Hepatocyte (in vitro differentiated cells): Measurements from ENCODE around the gene IRS2. TPM values are rescaled to one million over a fixed set of nuclear protein-coding genes. Genes with fewer than 3 reads are reported as not detected.

Experiments
- DNase-seq: peaks from one replicate; pipeline ENCODE4 v3.0.0-alpha.2; 2016; ENCODE audit warnings: low spot score
- H2AFZ ChIP-seq: fragments of 200-600 bp; sonication (generic); 2 replicates; pipeline ENCODE4 v1.6.0; 2016; ENCODE audit warnings: antibody characterized with exemption, mild to moderate bottlenecking
- H3K27ac ChIP-seq: fragments of 200-600 bp; sonication (generic); 2 replicates; pipeline ENCODE4 v1.5.1; 2016; ENCODE audit warnings: mild to moderate bottlenecking
- H3K27me3 ChIP-seq: fragments of 200-600 bp; sonication (generic); 2 replicates; pipeline ENCODE4 v1.6.1; 2016
- H3K36me3 ChIP-seq: fragments of 200-600 bp; sonication (generic); replicated peaks from 2 replicates; pipeline ENCODE4 v1.5.1; 2016; ENCODE audit warnings: low read depth; ENCODE audit not compliant: insufficient read depth
- H3K4me1 ChIP-seq: fragments of 200-600 bp; sonication (generic); 2 replicates; pipeline ENCODE4 v1.5.1; 2016; ENCODE audit warnings: mild to moderate bottlenecking, moderate library complexity; ENCODE audit not compliant: insufficient read depth
- H3K4me2 ChIP-seq: fragments of 200-600 bp; sonication (generic); 2 replicates; pipeline ENCODE4 v1.6.0; 2016
- H3K4me3 ChIP-seq: fragments of 200-600 bp; sonication (generic); 2 replicates; pipeline ENCODE4 v1.5.1; 2016; ENCODE audit warnings: mild to moderate bottlenecking
- H3K79me2 ChIP-seq: fragments of 200-600 bp; sonication (generic); 2 replicates; pipeline ENCODE4 v1.6.0; 2017; ENCODE audit warnings: mild to moderate bottlenecking
- H3K9me2 ChIP-seq: fragments of 200-600 bp; sonication (generic); replicated peaks from 2 replicates; pipeline ENCODE4 v1.6.0; 2017; ENCODE audit warnings: mild to moderate bottlenecking; ENCODE audit not compliant: insufficient read depth
- H3K9me3 ChIP-seq: fragments of 200-600 bp; sonication (generic); 2 replicates; pipeline ENCODE4 v1.5.1; 2016; ENCODE audit warnings: low read depth, mild to moderate bottlenecking
- H4K20me1 ChIP-seq: fragments of 200-600 bp; sonication (generic); 2 replicates; pipeline ENCODE4 v1.6.0; 2016; ENCODE audit warnings: mild to moderate bottlenecking; ENCODE audit not compliant: insufficient read depth, poor library complexity, severe bottlenecking
- EZH2 ChIP-seq: fragments of 200-600 bp; sonication (generic); IDR thresholded peaks from 2 replicates; pipeline ENCODE4 v1.6.1; 2016; ENCODE audit warnings: antibody characterized with exemption, mild to moderate bottlenecking, borderline replicate concordance
- EZH2phosphoT487 ChIP-seq: fragments of 200-600 bp; sonication (generic); IDR thresholded peaks from one replicate; pipeline ENCODE4 v1.6.1; 2018; ENCODE audit warnings: antibody characterized with exemption, mild to moderate bottlenecking, low read depth, moderate library complexity; ENCODE audit not compliant: unreplicated experiment, severe bottlenecking
- WGBS: methylation state at CpG from one replicate; pipeline ENCODE4 v1.1.6; 2016; ENCODE audit warnings: low lambda C conversion rate; ENCODE audit errors: missing lambda C conversion rate; 5-methylcytosine and 5-hydroxymethylcytosine counted together
- polyA plus RNA-seq: library from polyadenylated mRNA; unstranded; fragments of >200 nt; fragmentation: Nextera tagmentation; extraction: Ambion mirVana; gene quantifications from 2 replicates; pipeline ENCODE4 v1.2.1, GENCODE V29; 2016
- total RNA-seq: library from RNA; depleted of rRNA; stranded (reverse); fragments of >200 nt; gene quantifications from 2 replicates; pipeline ENCODE4 v1.2.3, GENCODE V29; 2014
- TF ChIP-seq, protein P1 (sequence below): fragments of 200-600 bp; sonication (generic); IDR thresholded peaks from 2 replicates; pipeline ENCODE4 v1.5.1; 2016; ENCODE audit warnings: antibody characterized with exemption, mild to moderate bottlenecking; ENCODE audit not compliant: poor library complexity

IRS2 gene
- total and polyA plus RNA-seq, 2 experiments from 2014 or later = 19.4 to 26.4 TPM

DNA sequence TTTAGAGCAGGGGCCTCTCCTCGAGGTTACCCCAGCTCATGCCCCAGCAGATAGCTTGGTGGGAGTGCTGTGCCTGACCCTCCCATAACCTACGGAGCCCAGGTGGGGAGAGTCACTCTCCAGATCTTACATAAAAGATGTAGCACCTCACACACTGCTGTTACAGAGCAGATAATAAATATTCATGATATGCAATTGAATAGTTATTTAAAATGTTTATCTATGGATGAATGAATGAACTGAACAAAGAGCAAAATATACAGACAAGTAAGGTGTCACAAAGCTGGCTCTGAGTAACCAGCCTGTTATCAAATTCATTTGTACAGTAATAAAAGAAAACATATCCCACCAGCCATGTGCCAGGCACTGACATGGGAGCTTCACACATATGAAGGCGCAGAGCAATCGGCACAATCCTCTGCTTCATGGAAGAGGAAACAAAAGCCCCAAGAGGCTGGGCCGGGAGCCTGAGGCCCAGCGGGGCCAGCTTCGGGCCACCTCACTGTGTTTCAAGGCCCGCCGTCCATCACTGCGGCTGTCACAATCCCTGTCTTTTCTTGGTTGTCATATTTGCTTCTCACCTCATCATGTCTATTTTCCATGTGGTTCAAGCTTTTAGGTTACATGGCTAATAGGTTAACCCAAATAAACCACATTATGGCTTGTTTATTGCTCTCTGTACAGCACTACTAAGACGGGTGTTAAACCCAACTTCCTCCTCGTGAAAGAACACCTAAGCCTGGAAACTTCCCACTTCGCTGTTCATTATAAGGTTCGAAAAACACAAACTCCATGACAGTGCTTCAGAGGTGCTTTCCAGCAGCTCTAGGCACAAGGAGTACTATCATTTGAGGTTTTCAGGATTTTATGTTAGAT, 78.4 kb downstream of the IRS2 start:
- TF ChIP-seq EZH2 (no peak), EZH2phosphoT487 (no peak)
- TF ChIP-seq, protein P1, sequence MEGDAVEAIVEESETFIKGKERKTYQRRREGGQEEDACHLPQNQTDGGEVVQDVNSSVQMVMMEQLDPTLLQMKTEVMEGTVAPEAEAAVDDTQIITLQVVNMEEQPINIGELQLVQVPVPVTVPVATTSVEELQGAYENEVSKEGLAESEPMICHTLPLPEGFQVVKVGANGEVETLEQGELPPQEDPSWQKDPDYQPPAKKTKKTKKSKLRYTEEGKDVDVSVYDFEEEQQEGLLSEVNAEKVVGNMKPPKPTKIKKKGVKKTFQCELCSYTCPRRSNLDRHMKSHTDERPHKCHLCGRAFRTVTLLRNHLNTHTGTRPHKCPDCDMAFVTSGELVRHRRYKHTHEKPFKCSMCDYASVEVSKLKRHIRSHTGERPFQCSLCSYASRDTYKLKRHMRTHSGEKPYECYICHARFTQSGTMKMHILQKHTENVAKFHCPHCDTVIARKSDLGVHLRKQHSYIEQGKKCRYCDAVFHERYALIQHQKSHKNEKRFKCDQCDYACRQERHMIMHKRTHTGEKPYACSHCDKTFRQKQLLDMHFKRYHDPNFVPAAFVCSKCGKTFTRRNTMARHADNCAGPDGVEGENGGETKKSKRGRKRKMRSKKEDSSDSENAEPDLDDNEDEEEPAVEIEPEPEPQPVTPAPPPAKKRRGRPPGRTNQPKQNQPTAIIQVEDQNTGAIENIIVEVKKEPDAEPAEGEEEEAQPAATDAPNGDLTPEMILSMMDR = no peak
- no peaks in the 10 kb centered on the region for H3K36me3 ChIP-seq
- H3K27me3 ChIP-seq = no peaks in the 10 kb centered on the region
- H2AFZ ChIP-seq = no peak overlapping the region
- H3K4me1 ChIP-seq = no peaks in the 10 kb centered on the region
- DNase-seq = no peak
- H3K79me2 ChIP-seq = no peaks in the 10 kb centered on the region
- H3K9me3 ChIP-seq = no peaks in the 10 kb centered on the region
- WGBS = 82% methylated on average over 14 of the region's 14 CpGs
- H3K27ac ChIP-seq = no peak overlapping the region
- H3K4me3 ChIP-seq = no peak overlapping the region
- no peak overlapping the region for H3K4me2 ChIP-seq
- H3K9me2 ChIP-seq = no peaks in the 10 kb centered on the region
- no peaks in the 10 kb centered on the region for H4K20me1 ChIP-seq

DNA sequence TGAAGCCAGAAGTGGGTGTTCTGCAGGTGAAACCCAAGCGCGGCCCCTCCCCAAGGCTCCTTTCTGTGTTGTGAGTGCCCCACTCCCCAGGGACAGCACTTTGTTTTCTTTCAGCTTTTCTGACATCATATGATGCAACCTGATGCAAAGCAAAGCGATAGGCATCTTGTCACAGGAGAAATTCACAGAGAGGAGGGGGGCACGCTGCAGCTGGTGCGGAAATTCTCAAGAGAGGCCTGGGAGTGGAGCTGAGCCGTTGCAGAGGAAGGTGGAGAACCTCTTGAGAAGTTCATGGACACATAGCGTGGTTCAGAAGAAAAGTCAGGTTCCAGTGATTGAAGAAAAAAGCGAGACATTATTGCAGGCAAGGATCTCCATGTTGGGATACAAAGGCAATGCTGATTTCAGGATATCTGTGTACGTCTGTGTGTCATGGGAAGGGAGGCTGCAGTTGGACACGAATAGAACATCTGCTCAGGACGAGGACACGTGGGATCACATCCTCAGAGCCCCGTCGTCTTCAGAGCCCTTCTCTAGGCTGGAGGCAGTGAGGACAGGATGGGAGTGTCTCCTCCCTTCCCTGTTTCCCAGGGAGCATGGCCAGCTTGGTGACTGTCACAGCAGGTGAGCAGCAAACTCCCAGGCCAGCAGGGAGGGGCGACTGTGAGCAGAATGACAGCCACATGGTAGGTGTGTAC, 79.2 kb downstream of the IRS2 start:
- H3K27ac ChIP-seq = no peak overlapping the region
- no peaks in the 10 kb centered on the region for H4K20me1 ChIP-seq
- DNase-seq = no peak
- no peaks in the 10 kb centered on the region for H3K4me1 ChIP-seq
- no peak overlapping the region for H3K4me2 ChIP-seq
- no peaks in the 10 kb centered on the region for H3K27me3 ChIP-seq
- 88% methylated on average over 15 of the region's 15 CpGs for WGBS
- no peaks in the 10 kb centered on the region for H3K9me3 ChIP-seq
- TF ChIP-seq EZH2phosphoT487 = no peak
- TF ChIP-seq EZH2 = no peak
- TF ChIP-seq, protein P1 = no peak
- no peaks in the 10 kb centered on the region for H3K79me2 ChIP-seq
- no peaks in the 10 kb centered on the region for H3K36me3 ChIP-seq
- no peaks in the 10 kb centered on the region for H3K9me2 ChIP-seq
- no peak overlapping the region for H3K4me3 ChIP-seq
- H2AFZ ChIP-seq = no peak overlapping the region

DNA sequence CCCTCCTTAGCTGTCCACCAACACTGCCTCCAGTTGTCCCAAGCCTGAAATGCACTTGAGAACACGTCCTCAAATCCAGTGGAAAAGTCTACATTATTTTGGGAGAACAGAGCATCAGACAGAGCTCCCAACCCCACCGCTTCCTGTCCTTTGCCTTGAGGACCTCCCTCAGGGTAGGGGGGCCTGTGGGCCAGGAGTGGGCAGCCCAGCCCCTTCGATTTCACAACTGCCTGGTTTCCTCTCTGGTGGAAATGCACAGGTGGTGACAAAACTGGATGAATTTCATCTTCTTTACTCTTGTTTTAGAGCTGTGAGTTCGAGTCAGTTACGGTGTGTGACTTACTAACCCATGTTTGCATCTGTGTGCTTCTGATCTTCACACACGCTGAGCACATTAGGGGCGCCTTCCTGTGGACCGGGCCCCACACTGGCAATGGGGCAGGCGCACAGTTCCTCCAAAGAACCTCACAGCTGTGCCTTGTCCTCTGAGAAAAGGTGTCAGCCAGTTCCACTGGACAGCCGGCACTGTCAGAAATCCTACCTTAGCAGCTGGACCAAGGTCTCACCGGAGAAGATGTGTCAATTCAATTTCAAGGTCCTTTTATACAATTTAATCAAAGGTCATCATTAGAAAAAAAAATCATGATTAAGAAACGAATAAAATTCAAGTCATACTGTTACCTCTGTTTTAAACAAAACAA, 80.2 kb downstream of the IRS2 start:
- Histone ChIP-seq H3K27ac (no peak overlapping the region), H3K9me3 (no peaks in the 10 kb centered on the region), H4K20me1 (no peaks in the 10 kb centered on the region), H3K4me2 (no peak overlapping the region), H3K36me3 (no peaks in the 10 kb centered on the region), H3K4me1 (no peaks in the 10 kb centered on the region), H2AFZ (no peak overlapping the region), H3K4me3 (no peak overlapping the region), H3K79me2 (no peaks in the 10 kb centered on the region), H3K9me2 (no peaks in the 10 kb centered on the region), H3K27me3 (no peaks in the 10 kb centered on the region)
- DNase-seq = no peak
- TF ChIP-seq EZH2phosphoT487 = no peak
- TF ChIP-seq EZH2 = no peak
- TF ChIP-seq, protein P1 = no peak
- 97% methylated on average over 12 of the region's 12 CpGs for whole genome bisulfite sequencing
